Measurements from ENCODE around the gene SDCBP2. TPM values are rescaled to one million over a fixed set of nuclear protein-coding genes. Genes with fewer than 3 reads are reported as not detected.

Gene SDCBP2
- total RNA-seq, 4 donors from 2014 or later, result 90.2 to 175 (median 134) TPM

- Histone ChIP-seq H3K4me3 (no peak overlapping the region), H3K27ac (peak overlapping the region in 3 of 4 donors; percentile 61 to 76 (median 63)), H3K27me3 (no peaks in the 10 kb centered on the region), H3K9me3 (no peaks in the 10 kb centered on the region), H3K36me3 (peaks cover 0 to 22% (median 0%) of the 10 kb centered on the region in 3 donors), H3K4me1 (peaks cover 24 to 77% (median 36%) of the 10 kb centered on the region in 3 donors)
- no peak for DNase-seq
- 68 to 92% methylated on average over 4 of the region's 4 CpGs for WGBS, 2 donors
- intact Hi-C loops (cut with DNase I), result no loop called here
- TF ChIP-seq POLR2A (IDR thresholded peaks at IDR 0.05) (no peak), CTCF (IDR thresholded peaks at IDR 0.05) (no peak)
Measured at GRCh38 chr20:1334370-1334731, 5.4 kb upstream of the SDCBP2 start.

DNA sequence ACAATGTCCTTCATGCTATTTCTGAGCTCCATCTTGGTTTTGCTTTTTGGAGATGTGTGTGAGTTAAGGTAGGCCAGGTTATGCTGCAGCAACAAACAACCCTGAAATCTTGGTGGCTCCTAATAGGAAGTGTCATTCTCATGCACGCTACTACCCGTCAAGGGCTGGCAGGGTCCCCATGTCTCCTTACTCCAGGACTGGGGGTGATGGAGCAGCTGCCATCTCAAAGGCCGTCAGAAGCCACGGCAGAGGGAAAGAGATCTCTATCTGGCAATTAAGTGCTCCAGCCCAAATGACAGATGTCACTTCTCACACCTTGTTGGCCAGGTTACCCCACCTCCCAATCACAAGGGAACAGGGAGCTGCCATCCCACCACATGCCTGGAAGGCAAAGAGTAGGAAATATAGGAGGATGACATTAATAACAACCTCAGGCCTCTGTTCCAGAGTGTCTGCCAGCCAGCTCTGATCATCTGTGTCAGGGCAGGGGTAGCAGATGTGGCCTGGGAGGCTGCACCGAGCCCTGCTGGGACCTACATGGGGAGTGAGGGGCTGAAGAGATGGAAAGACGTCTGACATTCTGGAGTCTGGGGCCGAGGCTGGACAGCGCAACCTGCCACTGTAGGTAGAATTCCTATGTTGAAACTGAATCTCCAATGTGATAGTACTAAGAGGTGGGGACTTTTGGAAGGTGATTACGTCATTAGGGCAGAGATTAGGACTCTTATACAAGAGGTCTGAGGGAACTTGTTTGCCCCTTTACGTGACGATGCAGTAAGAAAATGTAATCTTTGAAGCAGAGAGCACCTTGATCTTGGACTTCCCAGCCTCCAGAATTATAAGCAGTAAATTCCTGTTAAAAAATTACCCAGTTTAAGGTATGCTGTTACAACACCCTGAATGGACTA lies 4.8 kb upstream of the SDCBP2 start:
- WGBS, 2 donors, result 84 to 95% methylated on average over 11 of the region's 11 CpGs

GRCh38 chr20:1332749-1333300 lies 3.9 kb upstream of the SDCBP2 start:
- intact Hi-C loops (cut with DNase I), result no loop called here
- DNase-seq, result no peak

More for the DNA sequence above, 4.8 kb upstream of the SDCBP2 start:
- Histone ChIP-seq H3K36me3 (peaks cover 0 to 22% (median 0%) of the 10 kb centered on the region in 3 donors), H3K4me3 (no peak overlapping the region), H3K27me3 (no peaks in the 10 kb centered on the region), H3K9me3 (no peaks in the 10 kb centered on the region), H3K27ac (peak overlapping the region in 3 of 4 donors; percentile 54 to 99 (median 99)), H3K4me1 (peaks cover 30 to 83% (median 38%) of the 10 kb centered on the region in 3 donors)
- TF ChIP-seq CTCF (IDR thresholded peaks at IDR 0.05) (no peak), POLR2A (IDR thresholded peaks at IDR 0.05) (no peak)
- intact Hi-C loops (cut with DNase I), result no loop called here
- no peak for DNase-seq

DNA sequence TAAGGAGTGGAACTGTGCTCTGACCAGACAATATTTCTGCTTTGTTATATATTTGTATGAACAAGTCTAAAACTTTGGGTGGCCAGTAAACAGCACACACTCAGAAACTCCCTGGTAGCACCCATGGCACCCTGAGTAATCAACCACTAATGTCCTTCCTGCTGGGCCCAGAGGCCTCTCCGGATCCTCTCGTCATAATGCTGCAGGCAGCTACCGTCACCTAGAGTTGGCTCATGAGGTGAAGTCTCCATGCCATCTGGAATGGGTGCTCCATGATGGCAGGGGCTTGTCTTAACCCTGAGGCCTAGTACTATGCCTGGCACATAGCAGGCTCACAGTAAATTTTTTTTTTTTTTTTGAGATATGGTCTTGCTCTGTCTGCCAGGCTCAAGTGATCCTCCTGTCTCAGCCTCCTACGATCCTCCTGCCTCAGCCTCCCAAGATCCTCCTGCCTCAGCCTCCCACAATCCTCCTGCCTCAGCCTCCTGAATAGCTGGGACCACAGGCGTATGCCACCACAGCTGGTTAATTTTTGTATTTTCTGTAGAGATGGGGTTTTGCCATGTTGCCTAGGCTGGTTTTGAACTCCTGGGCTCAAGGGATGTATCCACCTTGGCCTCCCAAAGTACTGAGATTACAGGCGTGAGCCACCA lies 3.0 kb upstream of the SDCBP2 start:
- intact Hi-C loops (cut with DNase I), result no loop called here
- Histone ChIP-seq H3K27ac (peak overlapping the region; percentile 12 to 99 (median 98)), H3K36me3 (peaks cover 0 to 22% (median 0%) of the 10 kb centered on the region in 3 donors), H3K27me3 (no peaks in the 10 kb centered on the region), H3K9me3 (no peaks in the 10 kb centered on the region), H3K4me3 (no peak overlapping the region), H3K4me1 (peaks cover 45 to 88% (median 51%) of the 10 kb centered on the region in 3 donors)
- DNase-seq, result no peak
- no peak for TF ChIP-seq CTCF (IDR thresholded peaks at IDR 0.05)
- 91% methylated on average over 5 of the region's 6 CpGs for WGBS, 2 donors

More at GRCh38 chr20:1332749-1333300, 3.9 kb upstream of the SDCBP2 start:
- Histone ChIP-seq H3K9me3 (no peaks in the 10 kb centered on the region), H3K27ac (peak overlapping the region in 3 of 4 donors; percentile 54 to 99 (median 99)), H3K27me3 (no peaks in the 10 kb centered on the region), H3K36me3 (peaks cover 0 to 22% (median 0%) of the 10 kb centered on the region in 3 donors), H3K4me3 (no peak overlapping the region), H3K4me1 (peaks cover 39 to 88% (median 45%) of the 10 kb centered on the region in 3 donors)
- no peak for TF ChIP-seq CTCF (IDR thresholded peaks at IDR 0.05)
- no peak for TF ChIP-seq POLR2A (IDR thresholded peaks at IDR 0.05)
- 84 to 100% methylated on average over 2 of the region's 2 CpGs for WGBS, 2 donors
